ENCODE measurements around the gene SNX30.
"Not testable (repeated sequence)": the region's sequence is repeated elsewhere in the genome, so short reads cannot be mapped to it uniquely, and the experiment has no call there.

SNX30 gene, protein sequence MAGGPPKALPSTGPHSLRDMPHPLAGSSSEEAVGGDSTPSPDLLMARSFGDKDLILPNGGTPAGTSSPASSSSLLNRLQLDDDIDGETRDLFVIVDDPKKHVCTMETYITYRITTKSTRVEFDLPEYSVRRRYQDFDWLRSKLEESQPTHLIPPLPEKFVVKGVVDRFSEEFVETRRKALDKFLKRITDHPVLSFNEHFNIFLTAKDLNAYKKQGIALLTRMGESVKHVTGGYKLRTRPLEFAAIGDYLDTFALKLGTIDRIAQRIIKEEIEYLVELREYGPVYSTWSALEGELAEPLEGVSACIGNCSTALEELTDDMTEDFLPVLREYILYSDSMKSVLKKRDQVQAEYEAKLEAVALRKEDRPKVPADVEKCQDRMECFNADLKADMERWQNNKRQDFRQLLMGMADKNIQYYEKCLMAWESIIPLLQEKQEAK

DNA sequence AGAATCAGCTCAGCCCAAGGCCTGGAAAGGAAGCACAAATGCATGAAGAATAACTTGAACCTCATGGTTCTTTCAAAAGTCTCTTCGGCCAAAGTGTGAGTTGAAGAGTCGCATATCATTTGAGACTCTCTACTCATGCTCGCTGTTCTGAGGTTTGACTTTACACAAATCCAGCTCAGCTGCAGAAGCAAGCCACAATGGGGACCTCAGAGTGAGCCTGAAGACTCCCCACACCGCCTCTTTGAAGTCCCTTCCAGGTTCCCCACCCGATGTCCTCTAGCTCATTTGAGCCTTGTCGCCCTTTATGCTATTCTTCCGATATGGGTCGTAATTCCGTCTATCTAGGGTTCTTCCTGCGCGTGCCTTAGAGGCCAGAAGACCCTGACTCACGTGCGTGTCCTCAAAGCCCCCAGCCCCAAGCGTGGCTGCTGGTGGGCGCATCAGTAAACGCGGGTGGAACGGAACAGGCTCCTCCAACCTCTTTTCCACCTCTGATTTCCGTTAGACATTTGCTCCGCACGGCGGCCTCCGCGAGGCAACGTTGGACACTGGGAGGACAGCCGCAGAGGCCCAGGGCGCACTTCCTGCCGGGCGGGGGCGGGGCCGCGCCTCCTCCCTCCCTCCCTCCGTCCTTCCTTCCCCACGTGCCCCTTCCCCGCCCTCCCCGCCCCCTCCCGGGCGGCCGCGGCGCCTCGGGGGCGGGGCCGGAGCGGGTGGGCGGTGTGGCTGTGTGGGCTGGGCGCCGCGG lies at the start of gene SNX30:
SNX30 (plus strand) TSS at position 745 of the 748 bp plus-strand sequence. CDS start 242 bp downstream, outside the sequence.
- peak; percentile 73 to 82 for DNase-seq

DNA sequence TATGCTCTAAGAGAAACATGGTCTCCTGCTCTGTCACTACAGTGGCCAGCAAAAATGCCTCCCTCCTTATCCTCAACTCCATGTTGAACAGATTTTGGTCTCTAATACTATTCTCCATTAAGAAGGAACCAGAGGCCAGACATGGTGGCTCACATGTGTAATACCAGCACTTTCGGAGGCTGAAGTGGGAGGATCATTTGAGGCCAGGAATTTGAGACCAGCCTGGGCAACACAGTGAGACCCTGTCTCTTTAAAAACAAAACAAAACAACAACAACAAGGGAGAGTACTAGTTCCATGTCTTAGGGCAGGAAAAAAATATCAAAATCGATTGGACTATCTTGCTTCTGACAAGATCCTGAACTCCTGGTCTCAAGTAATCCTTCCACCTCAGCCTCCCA lies 47.3 kb upstream of the SNX30 start:
- DNase-seq = no peak

DNA sequence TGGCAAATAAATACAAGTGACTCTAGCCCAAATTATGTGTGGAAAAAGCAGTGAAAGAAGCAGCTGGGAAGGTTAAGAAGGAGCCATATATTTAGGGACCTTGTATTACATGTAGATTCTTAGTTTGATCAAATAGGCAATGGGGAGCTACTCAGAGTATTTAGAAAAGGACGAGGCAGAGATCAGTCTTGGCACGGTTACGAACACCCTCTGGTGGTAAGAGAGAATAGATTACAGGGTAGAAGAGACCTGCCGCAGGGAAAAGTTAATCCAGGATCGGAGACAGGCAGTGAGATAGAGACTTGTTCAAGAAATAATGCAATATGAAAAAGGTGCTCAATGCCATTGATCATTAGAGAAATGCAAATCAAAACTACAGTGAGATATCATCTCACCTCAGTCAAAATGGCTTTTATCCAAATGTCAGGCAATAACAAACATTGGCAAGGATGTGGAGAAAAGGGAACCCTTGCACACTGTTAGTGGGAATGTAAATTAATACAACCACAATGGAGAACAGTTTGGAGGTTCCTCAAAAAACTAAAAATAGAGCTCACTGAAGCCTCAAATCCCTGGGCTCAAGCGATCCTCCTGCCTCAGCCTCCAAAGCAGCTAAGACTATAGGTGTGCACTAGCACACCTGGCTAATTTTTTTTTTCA lies 44.7 kb upstream of the SNX30 start:
- no peak for DNase-seq

DNA sequence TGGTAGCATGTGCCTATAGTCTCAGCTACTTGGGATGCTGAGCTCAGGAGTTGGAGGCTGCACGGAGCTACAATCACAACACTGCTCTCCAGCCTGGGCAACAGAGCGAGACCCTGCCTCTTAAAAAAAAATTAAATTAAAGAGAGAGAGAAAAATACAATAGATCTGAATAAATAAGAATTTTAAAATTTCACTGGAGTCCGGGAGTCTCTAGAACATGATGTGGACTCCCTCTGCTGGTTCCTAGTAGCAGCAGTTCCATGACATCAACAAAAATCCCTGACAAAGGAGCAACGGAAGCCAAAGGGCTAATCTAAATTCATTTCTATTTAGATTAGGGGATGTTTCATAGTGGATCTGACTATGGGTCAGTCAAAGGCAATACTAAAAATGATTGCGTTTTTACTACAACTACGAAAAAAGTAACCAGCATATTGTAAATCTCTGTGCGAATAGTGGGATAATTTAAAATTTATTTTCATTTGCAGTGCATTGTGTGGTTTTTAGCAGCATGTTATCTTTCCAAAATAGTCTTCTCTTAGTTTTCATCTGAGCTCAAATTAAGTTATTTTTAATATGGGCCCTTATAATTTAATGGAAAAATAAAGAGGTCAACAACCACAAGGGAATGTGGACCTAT lies 39.4 kb upstream of the SNX30 start:
- no peak for DNase-seq

DNA sequence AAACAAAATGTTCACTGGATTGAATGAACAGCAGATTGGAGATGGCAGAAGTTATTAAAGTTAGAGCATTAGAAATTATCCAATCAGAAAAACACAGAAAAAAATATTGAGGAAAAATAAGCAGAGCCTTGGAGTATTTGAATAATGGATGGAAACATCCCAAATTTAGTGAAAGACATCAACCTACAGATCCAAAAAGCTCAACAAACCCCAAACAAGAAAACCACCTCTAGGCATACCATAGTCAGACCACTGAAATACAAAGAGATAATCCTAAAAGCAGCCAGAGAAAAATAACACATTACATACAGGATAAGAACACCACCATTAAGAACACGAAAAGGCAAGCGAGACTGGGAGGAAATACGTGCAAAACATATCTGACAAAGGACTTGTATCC lies 37.9 kb upstream of the SNX30 start:
- DNase-seq = no peak

DNA sequence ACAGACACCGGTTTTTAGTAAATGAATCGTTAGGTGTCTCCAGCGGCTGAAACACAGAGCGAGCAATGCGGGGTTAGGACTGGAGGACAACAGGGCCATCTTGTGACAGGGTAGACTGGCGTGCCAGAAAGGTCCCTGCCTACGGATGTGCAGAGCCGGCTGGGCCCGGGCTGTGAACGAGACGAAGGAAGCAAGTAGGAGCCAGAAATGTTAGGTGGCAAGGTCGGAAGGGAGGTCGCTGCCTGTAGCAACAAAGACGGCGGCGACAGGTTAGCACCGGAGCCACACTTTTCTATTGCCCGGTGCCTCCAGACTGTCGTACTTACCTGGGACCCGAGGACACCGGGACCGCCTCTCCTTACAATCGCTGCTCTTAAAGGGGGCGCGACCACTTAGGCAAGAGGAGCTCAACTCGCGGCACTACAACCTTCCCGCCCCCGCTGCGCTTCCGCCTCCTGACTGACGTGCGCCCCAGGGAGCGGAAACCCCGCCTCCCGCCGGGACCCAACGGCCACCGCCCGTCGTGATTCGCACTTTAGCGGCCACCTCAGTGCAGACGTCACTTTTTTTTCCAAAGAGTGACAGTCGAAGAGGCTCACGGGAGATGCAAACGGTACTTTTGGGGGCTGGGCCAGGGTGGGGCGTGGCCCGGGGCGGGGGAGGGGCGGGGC lies 32.8 kb upstream of the SNX30 start, which contains the start of gene INIP:
INIP (minus strand) TSS at position 457 of the 671 bp plus-strand sequence. CDS start 1,632 bp downstream, outside the sequence.
- DNase-seq = peak; percentile 97 to 98

DNA sequence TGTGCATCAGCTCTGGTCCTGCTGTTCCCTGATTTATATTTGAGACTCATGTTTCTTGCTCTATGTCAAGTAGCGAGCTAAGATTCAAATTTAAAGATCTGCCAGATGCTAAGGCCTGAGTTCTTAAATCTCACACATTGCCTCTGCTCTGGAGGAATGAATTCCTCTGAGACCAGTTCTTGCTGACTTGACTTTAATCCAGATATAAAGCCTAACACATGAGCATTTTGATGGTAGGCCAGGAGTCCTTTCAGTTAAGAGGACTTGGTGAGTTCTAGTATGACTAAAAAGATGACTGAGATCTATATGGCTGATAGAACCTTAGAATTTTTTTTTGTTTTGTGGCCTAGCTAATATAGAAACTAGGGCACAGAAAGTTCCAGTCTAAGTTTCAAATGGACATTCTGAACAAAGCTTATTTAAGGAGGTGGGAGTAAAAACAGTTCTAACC lies 31.3 kb upstream of the SNX30 start:
- DNase-seq = no peak

DNA sequence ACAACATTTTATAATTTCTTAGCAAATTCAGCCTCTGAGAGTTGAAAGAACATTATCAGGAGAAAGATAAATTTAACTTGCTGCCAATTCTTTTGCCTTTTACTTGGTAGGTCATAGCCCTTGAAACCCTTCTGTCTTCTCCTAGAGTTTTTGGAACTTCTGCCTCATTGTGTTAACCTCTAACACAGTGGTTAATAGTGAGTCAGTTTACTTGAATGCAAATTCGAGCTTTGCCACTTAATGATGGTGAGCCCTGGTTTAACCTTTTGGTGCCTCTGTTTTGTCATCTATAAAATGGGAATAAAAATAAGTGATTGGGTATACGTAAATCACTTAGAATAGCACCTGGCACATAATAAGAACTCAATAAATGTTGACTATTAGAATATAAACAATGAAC lies 30.9 kb upstream of the SNX30 start:
- DNase-seq = no peak

DNA sequence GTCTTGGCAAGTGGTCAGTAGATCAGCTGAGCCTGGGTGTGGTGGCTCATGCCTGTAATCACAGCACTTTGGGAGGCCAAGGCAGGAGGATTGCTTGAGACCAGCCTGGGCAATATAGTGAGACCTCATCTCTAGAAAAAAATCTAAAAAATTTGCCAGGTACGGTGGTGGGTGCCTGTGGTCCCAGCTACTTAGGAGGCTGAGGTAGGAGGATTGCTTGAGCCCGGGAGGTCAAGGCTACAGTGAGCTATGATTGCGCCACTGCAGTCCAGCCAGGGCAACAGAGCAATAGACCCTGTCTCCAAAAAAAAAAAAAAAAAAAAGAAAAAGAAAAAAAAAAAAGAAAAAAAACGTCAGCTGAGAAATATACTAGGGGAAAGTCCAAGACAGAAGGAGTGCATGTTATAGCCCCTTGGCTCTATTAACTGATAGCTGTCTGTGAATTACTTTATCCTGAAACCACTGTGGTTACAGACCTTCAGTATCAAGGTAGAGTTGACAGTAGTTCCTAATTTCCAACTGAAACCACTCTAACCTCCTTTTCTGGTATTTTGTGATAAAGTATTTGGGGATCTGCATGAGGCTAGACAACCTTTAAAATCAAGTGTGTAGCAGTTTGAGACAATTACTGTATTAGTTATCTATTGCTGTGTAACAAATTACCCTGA lies 30.3 kb upstream of the SNX30 start:
- DNase-seq = no peak

DNA sequence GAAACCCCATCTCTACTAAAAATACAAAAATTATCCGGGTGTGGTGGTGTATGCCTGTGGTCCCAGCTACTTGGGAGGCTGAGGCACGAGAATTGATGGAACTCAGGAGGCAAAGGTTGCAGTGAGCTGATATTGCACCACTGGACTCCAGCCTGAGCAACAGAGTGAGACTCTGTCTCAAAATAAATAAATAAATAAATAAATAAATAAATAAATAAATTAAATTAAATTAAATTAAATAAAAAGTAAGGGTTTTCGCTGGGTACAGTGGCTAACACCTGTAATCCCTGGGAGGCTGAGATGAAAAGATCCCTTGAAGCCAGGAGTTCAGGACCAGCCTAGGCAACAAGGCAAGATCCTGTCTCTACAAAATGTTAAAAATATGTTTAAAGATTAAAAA lies 27.8 kb upstream of the SNX30 start:
- not testable (repeated sequence) for DNase-seq

DNA sequence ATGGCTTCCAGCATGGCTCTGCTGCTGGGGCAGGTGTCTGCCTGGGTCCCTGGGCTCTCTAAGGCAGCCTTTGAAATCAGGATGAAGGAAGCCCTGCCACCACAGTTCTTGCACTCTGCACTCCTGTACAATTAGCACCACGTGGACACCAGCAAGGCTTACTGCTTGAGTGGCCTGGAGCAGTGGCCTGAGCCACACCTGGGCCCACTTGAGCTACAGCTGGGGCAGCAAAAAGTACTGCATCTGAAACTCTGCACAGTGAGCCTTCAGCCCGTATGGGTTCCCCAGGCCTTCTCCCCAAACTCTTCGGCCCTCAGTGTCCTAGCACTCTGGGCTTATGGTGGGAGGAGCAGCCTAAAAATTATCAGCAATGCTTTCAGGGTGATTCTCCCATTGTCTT lies 24.6 kb upstream of the SNX30 start:
- no peak for DNase-seq

DNA sequence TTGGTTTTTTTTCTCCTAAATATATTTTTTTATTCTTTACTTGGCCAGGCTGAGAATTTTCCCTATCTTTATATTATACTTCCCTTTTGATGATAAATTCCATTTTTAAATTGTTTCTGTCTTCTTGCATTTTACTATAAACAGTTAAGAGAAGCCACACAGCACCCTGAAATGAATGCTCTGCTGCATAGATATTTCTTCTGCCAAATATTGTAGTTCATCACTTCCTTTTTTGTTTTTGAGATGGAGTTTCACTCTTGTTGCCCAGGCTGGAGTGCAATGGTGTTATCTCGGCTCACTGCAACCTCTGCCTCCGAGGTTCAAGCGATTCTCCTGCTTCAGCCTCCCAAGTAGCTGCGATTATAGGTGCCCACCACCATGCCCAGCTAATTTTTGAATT lies 24.1 kb upstream of the SNX30 start:
- DNase-seq = no peak

DNA sequence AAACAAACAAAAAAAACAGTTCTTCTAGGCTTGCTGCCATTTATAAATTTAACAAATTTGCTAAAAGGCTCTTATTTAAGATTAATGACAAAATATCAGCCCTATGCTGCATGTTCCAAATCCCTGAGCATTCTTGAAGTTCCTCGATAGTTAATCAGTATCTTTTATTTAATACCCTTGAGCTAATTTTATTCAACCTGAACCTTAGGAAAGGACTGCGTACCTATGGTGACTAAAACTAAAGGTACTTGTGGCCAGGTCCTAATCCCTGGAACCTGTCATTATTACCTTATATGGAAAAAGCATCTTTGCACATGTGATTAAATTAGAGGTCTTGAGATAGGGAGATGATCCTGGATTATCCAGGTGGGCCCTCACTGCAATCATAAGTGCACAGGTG lies 22.2 kb upstream of the SNX30 start:
- DNase-seq = no peak

DNA sequence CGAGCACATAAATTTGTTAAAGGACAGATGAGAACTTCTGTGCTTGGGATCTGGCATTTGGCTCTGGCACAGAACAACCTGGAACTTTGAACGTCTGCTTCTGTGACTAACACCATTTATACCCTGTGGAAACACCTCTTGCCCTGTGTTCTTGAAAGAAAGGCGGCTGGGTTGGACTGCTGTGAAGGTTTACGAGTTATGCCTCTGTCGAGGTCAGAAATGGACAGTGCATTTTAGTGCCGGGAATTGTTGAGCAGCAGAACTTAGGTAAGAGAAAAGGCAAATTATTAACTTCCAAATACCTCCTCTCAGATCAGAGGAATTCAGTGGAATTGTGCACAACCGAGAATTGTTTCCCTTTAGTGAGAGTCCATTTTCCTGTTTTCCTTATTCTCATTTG lies 18.6 kb upstream of the SNX30 start:
- DNase-seq = no peak

DNA sequence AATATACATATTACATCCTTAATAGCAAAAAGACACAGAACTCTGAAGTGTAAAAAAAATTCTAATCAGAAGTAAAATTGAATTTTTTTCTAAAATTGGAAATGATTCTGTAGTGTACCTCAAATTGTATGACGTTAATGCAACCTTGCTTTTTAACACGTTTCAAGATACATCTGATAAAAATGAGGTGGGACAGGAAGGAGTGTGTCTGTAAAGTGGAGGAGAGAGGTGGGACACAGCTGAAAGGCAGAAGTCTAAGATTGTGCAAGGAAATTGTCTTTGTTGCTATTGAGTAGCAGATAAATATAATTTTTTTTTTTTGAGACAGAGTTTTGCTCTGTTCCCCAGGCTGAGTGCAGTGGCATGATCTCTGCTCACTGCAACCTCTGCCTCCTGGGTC lies 15.7 kb upstream of the SNX30 start:
- DNase-seq = no peak

DNA sequence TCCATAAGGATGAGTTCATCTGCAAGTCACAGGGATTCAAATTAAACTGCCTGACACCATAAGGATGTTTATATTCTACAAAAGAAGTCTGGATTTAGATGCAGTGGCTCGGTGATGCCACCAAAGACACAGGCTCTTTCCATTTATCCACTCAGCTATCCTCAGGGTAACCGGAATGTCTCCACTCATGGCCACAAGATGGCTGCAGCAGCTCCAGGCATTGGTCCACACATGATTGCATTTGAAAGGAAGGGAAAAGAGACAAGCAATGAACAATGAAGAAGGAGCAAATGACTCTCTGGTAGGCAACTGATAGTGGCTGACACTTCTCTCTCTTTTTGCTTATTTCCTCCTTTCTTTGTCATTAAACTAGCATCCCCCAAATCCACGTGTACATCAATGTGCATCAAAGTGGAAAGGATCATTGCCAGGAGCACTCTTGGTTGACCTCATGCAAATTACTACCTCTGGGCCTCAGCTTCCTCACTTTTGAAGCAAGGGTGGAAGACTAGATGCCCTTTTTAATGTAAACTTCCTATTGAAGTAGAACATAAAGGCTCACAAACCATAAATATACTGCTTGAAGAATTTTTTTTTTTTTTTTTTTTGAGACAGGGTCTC lies 7.2 kb upstream of the SNX30 start:
- no peak for DNase-seq

DNA sequence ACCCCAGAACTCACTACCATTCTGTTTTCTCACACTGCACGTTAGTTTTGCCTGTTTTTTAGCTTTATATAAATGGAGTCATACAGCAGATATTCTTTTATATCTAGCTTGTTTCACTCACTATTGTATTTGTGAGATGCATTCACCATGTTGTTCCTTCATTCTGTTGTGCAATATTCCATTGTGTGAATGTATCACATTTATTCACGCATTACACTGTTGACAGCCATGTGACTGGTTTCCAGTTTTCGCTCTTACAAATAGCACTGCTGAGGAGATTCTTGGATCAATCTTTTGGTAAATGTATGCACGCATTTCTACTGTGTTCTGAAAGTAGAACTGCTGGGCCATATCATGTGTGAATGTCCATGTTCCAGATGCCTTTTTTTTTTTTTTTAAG lies 6.4 kb upstream of the SNX30 start:
- no peak for DNase-seq

DNA sequence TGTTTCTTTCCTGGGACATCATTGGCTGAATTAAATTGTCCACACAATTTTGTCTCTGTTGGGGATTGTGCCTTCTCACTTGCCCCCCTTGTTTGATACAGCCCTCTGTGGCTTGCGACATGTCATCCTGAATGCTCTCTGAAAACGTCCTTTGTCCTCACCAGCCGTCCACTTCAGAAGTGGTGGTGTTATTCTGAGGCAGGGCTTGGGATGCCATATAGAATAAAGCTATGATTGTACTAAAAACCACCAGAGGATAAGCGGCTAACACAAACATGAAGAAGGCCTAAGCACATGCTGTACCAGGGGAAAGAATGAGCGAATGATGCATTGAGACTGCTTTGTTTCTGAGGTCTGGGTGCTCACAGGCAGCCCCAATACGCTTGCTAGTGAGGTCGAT lies 3.5 kb upstream of the SNX30 start:
- no peak for DNase-seq

DNA sequence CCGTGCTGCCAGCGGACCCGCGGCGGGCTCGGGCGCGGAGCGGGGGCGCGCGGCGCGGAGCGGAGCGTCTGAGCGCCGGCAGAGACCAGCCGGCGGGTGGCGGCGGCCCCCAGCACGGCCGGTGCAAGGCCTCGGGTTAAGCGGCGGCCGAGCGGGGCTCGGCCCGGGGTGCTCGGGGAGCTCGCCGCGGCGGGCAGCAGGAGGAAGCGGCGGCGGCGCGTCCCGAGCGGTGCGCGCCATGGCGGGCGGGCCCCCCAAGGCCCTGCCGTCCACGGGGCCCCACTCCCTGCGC lies 150 bp downstream of the SNX30 start:
- no peak for DNase-seq

DNA sequence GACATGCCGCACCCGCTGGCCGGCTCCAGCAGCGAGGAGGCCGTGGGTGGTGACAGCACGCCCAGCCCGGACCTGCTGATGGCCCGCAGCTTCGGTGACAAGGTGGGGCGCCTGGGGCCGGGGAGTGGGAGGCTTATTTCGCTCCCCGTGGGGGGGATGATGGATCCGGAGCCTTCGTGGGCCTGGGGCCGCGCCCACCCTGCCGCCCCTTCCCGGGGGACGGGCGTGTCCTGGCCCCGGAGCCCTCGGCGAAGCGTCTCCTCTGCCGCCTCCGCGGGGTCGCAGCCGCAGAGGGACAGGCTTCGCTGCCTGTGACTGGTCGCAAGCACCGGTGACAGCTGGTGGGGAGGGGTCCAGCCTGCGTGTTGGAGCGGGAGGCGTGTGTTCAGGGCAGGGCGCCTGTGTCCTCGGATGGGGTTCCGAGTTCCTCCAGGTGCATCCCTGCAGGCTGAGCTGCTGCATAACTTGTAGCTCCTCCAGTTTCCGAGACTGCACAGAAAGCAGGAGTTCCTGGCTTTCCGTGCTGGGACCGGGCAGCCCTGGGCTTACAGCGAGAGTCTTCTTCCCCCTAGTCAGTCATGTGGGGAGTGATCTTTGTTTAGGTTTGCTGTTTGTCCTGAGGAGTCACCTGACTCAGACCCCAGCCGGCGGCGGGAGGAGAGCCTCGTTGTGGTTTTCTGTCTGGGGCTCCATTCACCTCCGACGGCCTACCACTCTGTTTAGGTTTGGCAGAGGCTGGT lies 666 bp downstream of the SNX30 start:
- DNase-seq = peak; percentile 64 to 66
